SK-N-SH treated with all-trans-retinoic acid at 6 μM for 48 hours (cell line): ENCODE measurements around the gene PECR.

ENCODE experiments used
- ATAC-seq: fragments of 200-7000 bp; cut with Tn5 transposase; 3 replicates; pipeline ENCODE4 v1.9.1; 2020; ENCODE audit warnings: mild to moderate bottlenecking, moderate library complexity
- ARNTL ChIP-seq: fragments of 450-650 bp; formaldehyde crosslinking; IDR thresholded peaks from 2 replicates; pipeline ENCODE4 v1.5.0; 2020; ENCODE audit warnings: low read depth, mild to moderate bottlenecking, moderate library complexity, borderline replicate concordance
- BACH2 ChIP-seq: fragments of 250-450 bp; sonication (Bioruptor Pico); IDR thresholded peaks from 2 replicates; pipeline ENCODE4 v1.9.0; 2021; ENCODE audit warnings: mild to moderate bottlenecking, borderline replicate concordance
- CREB5 ChIP-seq: fragments of 250-450 bp; sonication (Bioruptor Pico); IDR thresholded peaks from 2 replicates; pipeline ENCODE4 v1.5.1; 2020; ENCODE audit warnings: low read depth, mild to moderate bottlenecking, moderate library complexity
- CSDC2 ChIP-seq: fragments of 250-450 bp; sonication (Bioruptor Pico); IDR thresholded peaks from 2 replicates; pipeline ENCODE4 v1.5.0; 2020; ENCODE audit warnings: mild to moderate bottlenecking, moderate library complexity
- CSRNP3 ChIP-seq: fragments of 250-450 bp; sonication (Bioruptor Pico); IDR thresholded peaks from 2 replicates; pipeline ENCODE4 v1.5.1; 2021; ENCODE audit warnings: mild to moderate bottlenecking, moderate library complexity
- GLIS3 ChIP-seq: fragments of 250-450 bp; sonication (Bioruptor Pico); IDR thresholded peaks from 2 replicates; pipeline ENCODE4 v1.5.0; 2020; ENCODE audit warnings: mild to moderate bottlenecking, moderate library complexity
- OSR1 ChIP-seq: fragments of 250-450 bp; sonication (Bioruptor Pico); IDR thresholded peaks from 2 replicates; pipeline ENCODE4 v1.8.0; 2022; ENCODE audit warnings: moderate library complexity, mild to moderate bottlenecking, inconsistent platforms
- PATZ1 ChIP-seq: fragments of 250-450 bp; sonication (Bioruptor Pico); IDR thresholded peaks from 2 replicates; pipeline ENCODE4 v1.8.0; 2020; ENCODE audit warnings: mild to moderate bottlenecking, moderate library complexity, borderline replicate concordance
- POU6F1 ChIP-seq: fragments of 250-450 bp; sonication (Bioruptor Pico); IDR thresholded peaks from 2 replicates; pipeline ENCODE4 v1.8.0; 2021; ENCODE audit warnings: low read depth, mild to moderate bottlenecking, moderate library complexity, borderline replicate concordance
- PPARA ChIP-seq: fragments of 250-450 bp; sonication (Bioruptor Pico); IDR thresholded peaks from 2 replicates; pipeline ENCODE4 v1.5.0; 2020; ENCODE audit warnings: mild to moderate bottlenecking, borderline replicate concordance
- RARB ChIP-seq: fragments of 250-450 bp; sonication (Bioruptor Pico); IDR thresholded peaks from 2 replicates; pipeline ENCODE4 v1.8.0; 2021; ENCODE audit warnings: mild to moderate bottlenecking, moderate library complexity
- SNAI2 ChIP-seq: fragments of 250-450 bp; sonication (Bioruptor Pico); IDR thresholded peaks from 2 replicates; pipeline ENCODE4 v1.5.0; 2020; ENCODE audit warnings: mild to moderate bottlenecking, moderate library complexity
- TOX ChIP-seq: fragments of 250-450 bp; sonication (Bioruptor Pico); IDR thresholded peaks from 2 replicates; pipeline ENCODE4 v1.8.0; 2021; ENCODE audit warnings: mild to moderate bottlenecking, moderate library complexity, borderline replicate concordance
- TSHZ2 ChIP-seq: fragments of 250-450 bp; sonication (Bioruptor Pico); IDR thresholded peaks from 2 replicates; pipeline ENCODE4 v1.5.0; 2020; ENCODE audit warnings: mild to moderate bottlenecking, moderate library complexity
- ZC3H10 ChIP-seq: fragments of 250-450 bp; sonication (Bioruptor Pico); IDR thresholded peaks from 2 replicates; pipeline ENCODE4 v1.5.1; 2021; ENCODE audit warnings: mild to moderate bottlenecking, moderate library complexity
- ZFP3 ChIP-seq: fragments of 250-450 bp; sonication (Bioruptor Pico); IDR thresholded peaks from 2 replicates; pipeline ENCODE4 v1.5.0; 2020; ENCODE audit warnings: mild to moderate bottlenecking, moderate library complexity
- ZFP30 ChIP-seq: fragments of 450-650 bp; formaldehyde crosslinking; IDR thresholded peaks from 2 replicates; pipeline ENCODE4 v1.5.0; 2022; ENCODE audit warnings: mild to moderate bottlenecking, moderate library complexity
- ZNF565 ChIP-seq: fragments of 450-650 bp; formaldehyde crosslinking; conservative IDR thresholded peaks from 2 replicates; pipeline ENCODE4 v1.5.0; 2020; ENCODE audit warnings: low read depth, mild to moderate bottlenecking, moderate library complexity
- ZNF70 ChIP-seq: fragments of 450-650 bp; formaldehyde crosslinking; IDR thresholded peaks from 2 replicates; pipeline ENCODE4 v1.5.0; 2020; ENCODE audit warnings: mild to moderate bottlenecking, moderate library complexity

The PECR gene

GRCh38 chr2:216108967-216109921 lies 27.6 kb upstream of the PECR start, which contains the start of gene XRCC5:
Gene XRCC5 (plus strand): TSS chr2:216109348. CDS start chr2:216109437, 89 bp downstream.
- peak; percentile 84 for ATAC-seq
- TF ChIP-seq POU6F1 (CRISPR knock-in tag) (no peak), SNAI2 (CRISPR knock-in tag) (no peak), CSDC2 (CRISPR knock-in tag) (no peak), ZC3H10 (no peak), OSR1 (CRISPR knock-in tag) (no peak), CSRNP3 (CRISPR knock-in tag) (no peak), ZNF70 (CRISPR knock-in tag) (no peak), ZFP3 (no peak), TOX (CRISPR knock-in tag) (no peak), PATZ1 (CRISPR knock-in tag) (no peak), BACH2 (no peak), RARB (CRISPR knock-in tag) (no peak), ARNTL (CRISPR knock-in tag) (no peak)

GRCh38 chr2:216108310-216108966 lies 26.8 kb upstream of the PECR start:
- TF ChIP-seq CREB5 (CRISPR knock-in tag) (no peak), OSR1 (CRISPR knock-in tag) (no peak), ARNTL (CRISPR knock-in tag) (no peak), ZNF565 (CRISPR knock-in tag) (no peak), GLIS3 (CRISPR knock-in tag) (no peak), PPARA (CRISPR knock-in tag) (no peak), ZFP30 (CRISPR knock-in tag) (no peak), TSHZ2 (CRISPR knock-in tag) (no peak), CSRNP3 (CRISPR knock-in tag) (no peak)
- no peak for ATAC-seq
